Ovary (tissue), 3 donors: ENCODE data around the gene SIK3.

Experiments used
- EP300 ChIP-seq: sonication (generic); formaldehyde crosslinking; IDR thresholded peaks from one replicate; pipeline ENCODE4 v1.6.1; 2017; ENCODE audit warnings: antibody characterized with exemption
- POLR2A ChIP-seq: fragments of 450-650 bp; IDR thresholded peaks from one replicate; pipeline ENCODE4 v1.6.1; 2017; ENCODE audit warnings: antibody characterized with exemption, mild to moderate bottlenecking, moderate library complexity
- TF ChIP-seq, protein P1 (sequence below), 3 donors: fragments of 450-650 bp in 2 of 3; fragments of 200-600 bp in 1 of 3; IDR thresholded peaks; one replicate each; pipeline versions ENCODE4 v1.5.1 to v1.8.0; 2016 to 2022; ENCODE audit warnings: antibody characterized with exemption in 3 of 3, mild to moderate bottlenecking in 1 of 3
- donor health status: DM: no; HTN: no; CAD: no.

DNA sequence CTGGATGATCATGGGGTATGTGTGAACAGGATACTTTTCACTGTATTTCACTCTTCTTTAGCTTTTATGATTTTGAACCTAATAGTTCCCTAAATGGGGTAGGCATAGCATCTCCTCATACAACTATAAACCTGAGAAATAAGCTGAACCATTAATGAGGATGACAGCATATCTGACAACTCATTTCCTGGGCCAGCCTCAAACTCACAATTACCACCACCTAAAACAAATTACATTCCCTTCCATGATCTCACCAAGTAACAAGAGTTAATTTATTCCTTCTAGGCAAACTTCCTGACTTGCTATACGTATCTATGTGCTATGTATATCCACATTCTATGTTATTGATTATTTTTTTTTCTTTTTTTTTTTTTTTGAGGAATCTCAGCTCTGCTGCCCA lies 23.0 kb downstream of the SIK3 start:
- TF ChIP-seq, protein P1, sequence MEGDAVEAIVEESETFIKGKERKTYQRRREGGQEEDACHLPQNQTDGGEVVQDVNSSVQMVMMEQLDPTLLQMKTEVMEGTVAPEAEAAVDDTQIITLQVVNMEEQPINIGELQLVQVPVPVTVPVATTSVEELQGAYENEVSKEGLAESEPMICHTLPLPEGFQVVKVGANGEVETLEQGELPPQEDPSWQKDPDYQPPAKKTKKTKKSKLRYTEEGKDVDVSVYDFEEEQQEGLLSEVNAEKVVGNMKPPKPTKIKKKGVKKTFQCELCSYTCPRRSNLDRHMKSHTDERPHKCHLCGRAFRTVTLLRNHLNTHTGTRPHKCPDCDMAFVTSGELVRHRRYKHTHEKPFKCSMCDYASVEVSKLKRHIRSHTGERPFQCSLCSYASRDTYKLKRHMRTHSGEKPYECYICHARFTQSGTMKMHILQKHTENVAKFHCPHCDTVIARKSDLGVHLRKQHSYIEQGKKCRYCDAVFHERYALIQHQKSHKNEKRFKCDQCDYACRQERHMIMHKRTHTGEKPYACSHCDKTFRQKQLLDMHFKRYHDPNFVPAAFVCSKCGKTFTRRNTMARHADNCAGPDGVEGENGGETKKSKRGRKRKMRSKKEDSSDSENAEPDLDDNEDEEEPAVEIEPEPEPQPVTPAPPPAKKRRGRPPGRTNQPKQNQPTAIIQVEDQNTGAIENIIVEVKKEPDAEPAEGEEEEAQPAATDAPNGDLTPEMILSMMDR (IDR thresholded peaks at IDR 0.05): no peak
- no peak for TF ChIP-seq POLR2A
- TF ChIP-seq EP300: no peak
